GM21447 (cell line): ENCODE results near the gene MYO1G.
A peak's percentile ranks its signal among the peaks of the same experiment; 100 is the strongest.

Experiments
- ATAC-seq: cut with Tn5 transposase; IDR thresholded peaks from one replicate; pipeline ENCODE4 v1.9.1; 2021; ENCODE audit not compliant: unreplicated experiment

MYO1G gene

GRCh38 chr7:44981035-44981706, 2.4 kb upstream of the MYO1G start:
- ATAC-seq, result peak; percentile 1

GRCh38 chr7:44980393-44981034, 1.7 kb upstream of the MYO1G start:
- ATAC-seq, result peak; percentile 56

- no peak for ATAC-seq
These were observed 922 bp upstream of the MYO1G start for GRCh38 chr7:44979481-44980392.

- no peak for ATAC-seq
These were observed 868 bp downstream of the MYO1G start for GRCh38 chr7:44977959-44978335.

- no peak for ATAC-seq
These were observed 1.4 kb downstream of the MYO1G start for GRCh38 chr7:44977304-44977958.

GRCh38 chr7:44976746-44977196, 2.0 kb downstream of the MYO1G start:
- no peak for ATAC-seq

- no peak for ATAC-seq
These were observed 2.6 kb downstream of the MYO1G start for GRCh38 chr7:44976040-44976745.

GRCh38 chr7:44975331-44976039, 3.3 kb downstream of the MYO1G start:
- no peak for ATAC-seq

GRCh38 chr7:44974549-44974948, 4.3 kb downstream of the MYO1G start:
- ATAC-seq, result no peak

- ATAC-seq, result no peak
These were observed 5.0 kb downstream of the MYO1G start for GRCh38 chr7:44973610-44974401.

GRCh38 chr7:44972562-44972961, 6.3 kb downstream of the MYO1G start:
- no peak for ATAC-seq

- ATAC-seq, result no peak
These were observed 6.8 kb downstream of the MYO1G start for GRCh38 chr7:44971902-44972441.

GRCh38 chr7:44971188-44971901, 7.5 kb downstream of the MYO1G start:
- ATAC-seq, result no peak

GRCh38 chr7:44970523-44971051, 8.2 kb downstream of the MYO1G start:
- ATAC-seq, result no peak

- no peak for ATAC-seq
These were observed 8.9 kb downstream of the MYO1G start for GRCh38 chr7:44969701-44970522.

- ATAC-seq, result no peak
These were observed 9.6 kb downstream of the MYO1G start for GRCh38 chr7:44969049-44969700.
